VCaP (cell line): ENCODE data around the gene ITCH.
A peak's percentile ranks its signal among the peaks of the same experiment; 100 is the strongest.

Experiments
- H3K27ac ChIP-seq: fragments of 450-650 bp; 2 replicates; pipeline ENCODE4 v1.5.1; 2017
- CTCF ChIP-seq: fragments of 450-650 bp; conservative IDR thresholded peaks from 2 replicates; pipeline ENCODE4 v1.5.1; 2017; ENCODE audit warnings: mild to moderate bottlenecking, moderate library complexity

Gene ITCH

DNA sequence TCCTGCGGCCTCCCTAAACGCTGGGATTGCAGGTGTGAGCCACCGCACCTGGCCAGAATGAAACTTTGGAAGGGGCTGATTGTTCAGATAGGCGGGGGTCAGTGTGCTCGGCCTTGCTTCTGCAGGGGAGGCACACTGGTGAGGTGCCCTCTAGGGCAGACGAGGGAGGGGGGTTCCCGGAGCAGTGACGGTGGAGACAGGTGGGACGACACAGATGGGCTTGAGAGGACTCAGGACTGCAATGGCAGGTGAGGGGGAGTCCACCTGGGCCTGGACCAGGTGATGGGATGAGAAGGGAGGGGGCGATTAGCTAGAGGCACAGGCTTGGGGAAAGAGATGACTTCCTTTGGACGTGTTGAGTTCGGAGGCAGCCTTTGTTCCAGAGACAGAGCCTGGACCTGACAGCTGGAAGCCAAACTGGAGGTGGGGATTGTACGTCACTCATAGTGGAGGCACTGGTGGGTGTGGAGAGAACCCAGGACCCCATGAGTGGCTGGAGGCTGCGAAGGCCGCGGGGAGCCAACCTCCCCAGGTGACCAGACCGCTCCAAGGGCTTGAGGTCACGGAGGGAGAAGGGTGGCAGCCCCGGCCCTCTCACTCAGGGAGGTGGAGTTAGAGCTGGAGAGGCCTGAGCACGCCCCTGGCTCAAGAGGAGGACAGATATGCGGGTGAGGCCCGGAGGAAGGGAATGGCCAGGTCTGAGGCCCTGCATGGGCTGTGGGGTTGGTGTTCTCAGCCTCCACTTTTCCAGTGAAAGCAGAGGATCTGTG, 185.0 kb downstream of the ITCH start:
- no peak overlapping the region for H3K27ac ChIP-seq
- no peak for TF ChIP-seq CTCF

DNA sequence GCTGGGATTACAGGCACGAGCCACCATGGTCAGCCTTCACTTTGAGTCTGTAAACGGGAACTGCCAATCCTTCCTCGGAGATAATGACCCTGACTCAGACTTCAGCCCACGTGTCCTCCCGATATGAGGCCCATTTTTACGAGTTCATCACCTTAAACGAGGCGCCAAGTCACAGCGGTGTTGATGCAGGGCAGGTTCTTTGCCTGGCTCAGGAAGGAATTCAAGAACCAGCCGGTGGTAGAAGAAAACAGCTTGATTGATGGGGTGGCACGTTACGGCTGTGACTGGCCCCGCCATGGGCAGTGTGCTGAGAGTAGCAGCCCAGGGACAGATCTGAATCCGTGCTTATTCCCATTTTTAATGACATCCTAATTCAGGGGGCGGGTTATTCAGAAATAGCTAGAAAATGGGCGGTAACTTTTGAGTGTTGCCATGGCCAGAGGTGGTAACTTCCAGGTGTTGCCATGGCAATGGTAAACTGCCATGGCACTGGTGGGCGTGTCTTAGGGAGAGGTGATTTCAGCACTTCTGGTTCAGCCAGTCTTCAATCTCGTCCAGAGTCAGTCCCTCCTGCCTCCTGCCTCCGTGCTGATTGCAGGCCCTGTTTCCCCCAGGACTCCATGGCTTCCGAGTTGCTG, 186.3 kb downstream of the ITCH start:
- no peak for TF ChIP-seq CTCF
- no peak overlapping the region; the same call in 1 of the 2 replicates for H3K27ac ChIP-seq

- no peak overlapping the region; the same call in 1 of the 2 replicates for H3K27ac ChIP-seq
- TF ChIP-seq CTCF: no peak
Measured at GRCh38 chr20:34549929-34550305, 186.8 kb downstream of the ITCH start.

- TF ChIP-seq CTCF: no peak
- peak overlapping the region; percentile 69 for H3K27ac ChIP-seq
Measured at GRCh38 chr20:34552569-34552968, 189.5 kb downstream of the ITCH start.

GRCh38 chr20:34553366-34553867, 190.3 kb downstream of the ITCH start:
- TF ChIP-seq CTCF: no peak
- H3K27ac ChIP-seq: peak overlapping the region; percentile 69

DNA sequence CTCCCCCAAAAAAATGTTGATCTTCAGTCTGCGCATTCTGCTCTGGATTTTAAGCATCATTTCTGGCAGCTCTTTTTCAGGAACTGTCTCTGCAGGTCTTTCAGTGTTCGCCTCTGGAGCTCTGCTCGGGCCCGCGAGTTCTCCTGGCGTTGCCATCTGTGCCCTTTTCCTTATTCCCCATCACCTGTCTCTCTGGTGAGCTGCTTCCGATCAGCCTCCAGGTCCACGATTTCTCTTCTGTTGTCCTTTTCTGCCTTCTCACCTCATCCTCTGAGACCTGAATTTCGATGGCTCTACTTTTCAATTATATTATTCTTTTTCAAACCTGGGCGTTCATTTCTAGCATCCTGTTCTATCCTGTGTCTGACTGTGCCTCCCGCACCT, 194.9 kb downstream of the ITCH start:
- peak overlapping the region; percentile 70 for H3K27ac ChIP-seq
- no peak for TF ChIP-seq CTCF

GRCh38 chr20:34558320-34559218, 195.5 kb downstream of the ITCH start, which contains the start of gene MAP1LC3A:
Gene MAP1LC3A, plus strand, starts transcription at chr20:34558718. Its CDS starts 151 bp downstream, at chr20:34558869.
- H3K27ac ChIP-seq: peak within 1 kb of the TSS; percentile 70

More at GRCh38 chr20:34558320-34559218, 195.5 kb downstream of the ITCH start, which contains the start of gene MAP1LC3A:
- TF ChIP-seq CTCF: no peak
